A549 (cell line): ENCODE results near the gene SORT1.

ENCODE experiments used
- CTCF ChIP-seq: fragments of >200 bp; sonication (Bioruptor Twin); formaldehyde crosslinking; IDR thresholded peaks from 3 replicates; pipeline ENCODE4 v1.5.1; 2016
- EP300 ChIP-seq, 2 experiments: fragments of >200 bp; sonication (Bioruptor Twin); formaldehyde crosslinking; IDR thresholded peaks; 2 replicates in 1 of 2; 3 replicates in 1 of 2; pipeline ENCODE4 v1.6.1; 2016 to 2017
- GATA3 ChIP-seq: IDR thresholded peaks from 2 replicates; pipeline ENCODE4 v1.6.1; 2012; ENCODE audit warnings: borderline replicate concordance
- HDAC2 ChIP-seq: fragments of 200-600 bp; sonication (generic); IDR thresholded peaks from 2 replicates; pipeline ENCODE4 v1.6.1; 2016
- HOXB5 ChIP-seq: fragments of 250-450 bp; sonication (Bioruptor Pico); IDR thresholded peaks from 2 replicates; pipeline ENCODE4 v1.5.0; 2020; ENCODE audit warnings: mild to moderate bottlenecking, moderate library complexity
- MAX ChIP-seq: IDR thresholded peaks from 2 replicates; pipeline ENCODE4 v1.6.1; 2012
- NFE2L2 ChIP-seq: fragments of 150-350 bp; conservative IDR thresholded peaks from 2 replicates; pipeline ENCODE4 v1.6.1; 2014; ENCODE audit warnings: low read length
- PBX3 ChIP-seq: IDR thresholded peaks from 2 replicates; pipeline ENCODE4 v1.6.1; 2012
- RAD21 ChIP-seq, 2 experiments: fragments of >200 bp in 1 of 2; sonication (Bioruptor Twin) in 1 of 2; formaldehyde crosslinking in 1 of 2; IDR thresholded peaks in 1 of 2; conservative IDR thresholded peaks in 1 of 2; 2 replicates in 1 of 2; 3 replicates in 1 of 2; pipeline ENCODE4 v1.6.1; 2012 to 2018; ENCODE audit warnings: inconsistent platforms in 1 of 2
- REST ChIP-seq: fragments of 200-600 bp; sonication (generic); IDR thresholded peaks from 2 replicates; pipeline ENCODE4 v1.6.1; 2016; ENCODE audit warnings: antibody characterized with exemption, mild to moderate bottlenecking, moderate library complexity
- ZC3H11A ChIP-seq: fragments of 450-650 bp; IDR thresholded peaks from 2 replicates; pipeline ENCODE4 v1.6.1; 2014; ENCODE audit warnings: antibody characterized with exemption, mild to moderate bottlenecking

GRCh38 chr1:109281680-109282496 lies 115.8 kb downstream of the SORT1 start:
- TF ChIP-seq EP300 (IDR thresholded peaks at IDR 0.05): no peak
- TF ChIP-seq CTCF: no peak
- no peak for TF ChIP-seq MAX
- no peak for TF ChIP-seq PBX3
- TF ChIP-seq HOXB5: no peak
- TF ChIP-seq ZC3H11A: no peak
- TF ChIP-seq REST: no peak
- no peak for TF ChIP-seq GATA3
- TF ChIP-seq RAD21 (conservative IDR thresholded peaks at IDR 0.05 in 1 of 2, IDR thresholded peaks at IDR 0.05 in 1 of 2): no peak
- TF ChIP-seq HDAC2: no peak
- TF ChIP-seq NFE2L2: no peak
